Spleen (tissue), 7 donors: ENCODE data around the gene PRDM5.

Source experiments
- POLR2A ChIP-seq, 3 donors: fragments of 450-650 bp; IDR thresholded peaks; one replicate each; pipeline ENCODE4 v1.5.1; 2017; ENCODE audit warnings: antibody characterized with exemption in 3 of 3, mild to moderate bottlenecking in 1 of 3
- TF ChIP-seq, protein P1 (sequence below), 11 experiments: fragments of 200-600 bp in 7 of 11; fragments of 450-650 bp in 4 of 11; sonication (generic) in 4 of 11; IDR thresholded peaks in 8 of 11; conservative IDR thresholded peaks in 3 of 11; 1 replicate in 7 of 11; 2 replicates in 4 of 11; pipeline versions ENCODE4 v1.4.0 to v1.8.0; 2016 to 2021; ENCODE audit warnings: antibody characterized with exemption in 11 of 11, inconsistent platforms in 4 of 11, mild to moderate bottlenecking in 1 of 11
- donor health status: DM: no; HTN: no; CAD: no; lungs with moderate emphysema.
- donor health status: DM: no; HTN: no; CAD: no.
- donor health status: DM: no; HTN: no; CAD: no.

DNA sequence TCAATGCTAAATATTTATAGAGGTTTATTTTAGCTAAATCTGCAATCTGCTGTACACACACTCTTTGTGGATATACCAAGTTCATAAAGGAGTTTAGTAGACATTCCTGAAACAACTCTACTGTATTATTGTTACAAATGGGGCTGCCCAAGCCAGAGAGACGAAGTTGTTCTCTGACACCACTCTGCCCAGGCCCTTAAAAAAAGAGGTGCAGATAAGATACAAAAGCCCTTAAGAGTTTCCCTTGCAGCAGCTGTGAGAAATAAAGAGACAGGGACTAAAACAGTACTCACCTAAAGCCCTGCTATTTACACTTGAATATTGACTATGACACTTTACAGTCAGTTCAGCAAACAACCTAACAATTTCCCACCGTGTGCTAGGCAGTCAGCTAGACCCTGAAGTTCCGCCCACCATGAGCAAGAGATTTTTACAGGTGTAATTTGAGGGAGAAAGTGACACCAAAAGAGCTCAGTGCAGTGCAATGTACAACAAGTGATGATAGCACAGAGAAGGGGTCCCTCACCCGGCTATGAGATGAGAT lies 191.7 kb downstream of the PRDM5 start:
- TF ChIP-seq, protein P1, sequence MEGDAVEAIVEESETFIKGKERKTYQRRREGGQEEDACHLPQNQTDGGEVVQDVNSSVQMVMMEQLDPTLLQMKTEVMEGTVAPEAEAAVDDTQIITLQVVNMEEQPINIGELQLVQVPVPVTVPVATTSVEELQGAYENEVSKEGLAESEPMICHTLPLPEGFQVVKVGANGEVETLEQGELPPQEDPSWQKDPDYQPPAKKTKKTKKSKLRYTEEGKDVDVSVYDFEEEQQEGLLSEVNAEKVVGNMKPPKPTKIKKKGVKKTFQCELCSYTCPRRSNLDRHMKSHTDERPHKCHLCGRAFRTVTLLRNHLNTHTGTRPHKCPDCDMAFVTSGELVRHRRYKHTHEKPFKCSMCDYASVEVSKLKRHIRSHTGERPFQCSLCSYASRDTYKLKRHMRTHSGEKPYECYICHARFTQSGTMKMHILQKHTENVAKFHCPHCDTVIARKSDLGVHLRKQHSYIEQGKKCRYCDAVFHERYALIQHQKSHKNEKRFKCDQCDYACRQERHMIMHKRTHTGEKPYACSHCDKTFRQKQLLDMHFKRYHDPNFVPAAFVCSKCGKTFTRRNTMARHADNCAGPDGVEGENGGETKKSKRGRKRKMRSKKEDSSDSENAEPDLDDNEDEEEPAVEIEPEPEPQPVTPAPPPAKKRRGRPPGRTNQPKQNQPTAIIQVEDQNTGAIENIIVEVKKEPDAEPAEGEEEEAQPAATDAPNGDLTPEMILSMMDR (IDR thresholded peaks at IDR 0.05 in 8 of 11, conservative IDR thresholded peaks at IDR 0.05 in 3 of 11) = no peak
- no peak for TF ChIP-seq POLR2A (IDR thresholded peaks at IDR 0.05)
